Suppressor macrophage treated with lipopolysaccharide for 4 hours (primary cell): ENCODE measurements around the gene ATF5.
"Not testable (repeated sequence)": the region's sequence is repeated elsewhere in the genome, so short reads cannot be mapped to it uniquely, and the experiment has no call there.

ENCODE experiments used
- DNase-seq: peaks from one replicate; pipeline ENCODE4 v3.0.0-alpha.2; 2020

Gene ATF5

DNA sequence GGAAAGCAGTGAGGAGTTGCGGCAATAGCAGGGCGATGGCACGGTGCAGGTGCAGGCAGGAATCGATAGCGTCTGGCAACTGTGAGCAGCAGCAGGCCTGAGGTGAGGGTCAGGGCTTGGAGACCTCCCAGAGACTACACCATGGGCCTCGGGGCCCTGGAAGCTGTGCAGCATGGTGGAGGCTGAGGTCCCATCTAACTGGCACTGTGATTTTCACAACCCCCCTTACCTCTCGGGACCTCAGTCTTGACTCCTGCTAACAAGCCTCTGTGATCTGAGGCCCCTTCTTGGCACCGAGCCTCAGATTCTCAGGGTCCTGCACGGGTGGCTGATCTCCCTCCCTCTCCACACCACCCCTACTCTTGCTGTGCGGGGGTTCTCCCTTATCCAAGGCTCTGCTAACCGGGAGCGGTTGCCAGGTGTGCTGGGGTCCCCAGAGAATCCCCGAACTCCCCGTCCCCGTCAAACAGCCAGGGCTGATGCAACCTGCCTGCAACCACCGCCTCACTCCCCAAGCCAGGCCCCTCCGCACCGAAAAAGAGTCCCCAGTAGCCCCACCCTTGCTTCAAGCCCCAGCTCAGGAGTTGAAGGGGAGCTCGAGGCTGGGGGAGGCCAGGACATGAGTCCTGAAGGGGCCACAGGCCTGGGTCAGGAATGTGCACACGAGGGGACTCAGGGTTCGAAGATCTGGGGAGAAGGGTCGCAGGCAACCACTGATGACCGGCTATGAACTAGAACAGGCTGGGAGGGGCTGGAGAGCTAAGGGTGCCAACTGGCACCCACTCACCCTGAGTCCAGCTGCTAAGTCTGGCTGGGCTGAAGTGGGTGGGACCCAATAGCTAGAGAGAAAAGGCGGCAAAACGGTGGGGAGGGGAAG is 4.8 kb upstream of the ATF5 start:
- no peak for DNase-seq

DNA sequence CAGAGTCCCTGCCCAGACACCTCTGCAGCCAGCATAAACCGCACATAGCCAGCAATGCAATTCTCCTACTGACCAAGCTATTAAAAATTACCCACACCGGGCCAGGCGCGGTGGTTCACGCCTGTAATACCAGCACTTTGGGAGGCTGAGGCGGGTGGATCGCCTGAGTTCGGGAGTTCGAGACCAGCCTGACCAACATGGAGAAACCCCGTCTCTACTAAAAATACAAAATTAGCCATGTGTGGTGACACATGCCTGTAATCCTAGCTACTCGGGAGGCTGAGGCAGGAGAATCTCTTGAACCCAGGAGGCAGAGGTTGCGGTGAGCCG is 4.2 kb upstream of the ATF5 start:
- DNase-seq = not testable (repeated sequence)

DNA sequence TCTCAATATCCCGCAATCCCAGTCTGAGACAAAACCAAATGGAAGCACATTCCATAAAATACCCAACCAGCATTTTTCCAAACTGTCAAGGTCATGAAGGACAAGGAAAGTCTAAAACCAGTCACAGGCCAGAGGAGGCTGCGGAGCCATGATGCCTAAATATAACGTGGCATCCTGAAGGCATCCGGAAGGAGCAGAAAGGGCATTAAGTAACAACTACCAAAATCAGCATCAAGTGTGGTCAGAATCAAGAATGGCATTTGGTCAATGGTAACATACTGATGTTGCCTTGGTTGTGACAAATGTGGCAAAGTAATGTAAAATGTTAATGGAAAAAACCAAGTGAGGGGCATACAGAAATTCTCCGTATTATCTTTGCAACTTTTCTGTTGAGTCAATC is 3.5 kb upstream of the ATF5 start:
- no peak for DNase-seq

DNA sequence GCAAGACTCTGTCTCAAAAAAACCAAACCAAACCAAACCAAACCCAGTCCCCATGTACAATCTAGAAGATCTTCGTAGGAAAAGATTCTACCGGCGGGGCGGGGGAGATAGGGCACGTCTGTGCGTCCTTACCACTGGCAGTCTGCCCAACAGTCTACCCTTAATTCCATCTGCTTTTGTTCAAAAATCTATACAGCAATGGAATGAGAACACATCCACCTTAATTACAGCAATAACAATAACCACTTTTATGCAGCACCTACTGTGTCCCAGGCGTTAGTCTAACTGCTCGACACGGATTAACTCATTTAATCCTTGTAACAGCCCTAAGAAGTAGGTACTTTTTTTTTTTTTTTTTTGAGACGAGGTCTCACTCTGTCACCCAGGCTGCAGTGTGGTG is 2.5 kb upstream of the ATF5 start:
- no peak for DNase-seq

DNA sequence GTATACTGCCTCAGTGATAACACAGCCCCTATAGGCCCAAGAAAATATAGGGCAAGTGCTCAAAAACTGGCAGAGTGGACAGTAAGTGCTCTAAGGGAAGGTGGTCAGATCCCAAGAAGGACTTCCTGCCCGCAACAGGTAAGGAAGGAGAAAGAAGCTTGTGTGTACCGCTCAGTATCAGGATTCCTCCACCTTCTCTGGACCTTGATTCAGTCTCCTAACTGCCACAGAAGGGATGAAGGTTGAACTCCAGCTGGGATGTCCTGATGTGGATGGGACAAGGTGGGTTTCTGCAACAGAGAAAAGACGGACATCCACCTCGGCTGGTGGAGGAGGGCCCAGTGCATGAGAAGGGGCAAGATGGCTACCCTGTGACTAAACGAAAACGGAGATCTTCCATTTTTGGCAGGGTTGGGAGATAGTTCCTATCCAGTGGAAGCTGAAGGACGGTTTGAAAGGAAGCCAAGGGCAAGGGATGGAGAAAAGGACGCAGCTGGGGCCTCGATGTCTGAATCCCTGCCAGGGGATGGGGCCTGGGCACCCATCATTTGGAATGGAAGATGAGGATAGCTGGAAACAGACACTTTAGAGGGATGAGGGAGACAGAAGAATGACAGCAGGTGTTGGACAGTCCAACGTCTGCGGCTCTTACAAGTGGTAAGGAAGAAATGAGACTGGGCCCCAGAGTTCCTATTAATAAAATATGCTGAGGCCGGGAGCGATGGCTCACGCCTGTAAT is 1.3 kb upstream of the ATF5 start:
- DNase-seq = no peak

DNA sequence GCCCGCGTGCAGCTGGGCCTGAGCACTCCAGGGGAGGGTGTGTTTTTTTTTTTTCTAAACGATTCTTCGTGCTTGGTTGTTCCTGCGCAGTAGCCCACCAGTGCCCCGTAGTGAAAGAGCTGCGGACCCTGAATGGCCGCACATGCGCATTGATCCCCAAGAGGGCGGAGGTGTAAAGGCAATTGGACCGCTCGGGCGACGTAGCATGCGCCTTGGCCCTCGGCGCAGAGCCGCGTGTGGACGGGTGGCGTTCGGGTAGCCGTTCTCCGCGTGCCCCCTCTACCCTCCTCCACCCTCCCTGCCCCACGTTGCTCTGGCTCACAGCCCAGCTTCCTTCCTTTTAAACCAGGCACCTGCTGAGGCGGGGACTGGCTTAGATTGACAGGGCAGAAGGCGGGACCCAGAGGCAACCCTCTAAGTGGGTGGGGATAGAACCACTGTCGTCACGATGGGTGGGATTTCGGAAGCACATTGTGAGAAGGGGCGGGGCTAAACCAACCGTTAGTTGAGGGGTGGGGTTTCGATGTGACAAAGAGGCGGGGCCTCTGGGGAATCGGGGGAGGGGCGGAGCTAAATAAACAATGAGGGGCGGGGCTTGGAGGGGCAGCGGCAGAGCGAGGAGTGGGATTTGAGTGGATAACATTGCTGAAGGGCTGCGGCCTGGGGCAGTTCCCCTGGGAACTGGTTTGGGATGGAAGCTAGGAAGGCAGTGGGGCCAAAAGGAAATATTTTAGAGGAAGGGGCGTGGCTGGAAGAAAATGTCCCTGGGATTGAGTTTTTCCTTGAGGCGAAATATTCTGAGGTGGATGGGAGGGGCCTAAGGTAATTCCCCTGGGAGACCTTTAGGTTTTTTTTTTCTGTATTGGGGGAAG is 842 bp downstream of the ATF5 start:
- peak; percentile 98 for DNase-seq

DNA sequence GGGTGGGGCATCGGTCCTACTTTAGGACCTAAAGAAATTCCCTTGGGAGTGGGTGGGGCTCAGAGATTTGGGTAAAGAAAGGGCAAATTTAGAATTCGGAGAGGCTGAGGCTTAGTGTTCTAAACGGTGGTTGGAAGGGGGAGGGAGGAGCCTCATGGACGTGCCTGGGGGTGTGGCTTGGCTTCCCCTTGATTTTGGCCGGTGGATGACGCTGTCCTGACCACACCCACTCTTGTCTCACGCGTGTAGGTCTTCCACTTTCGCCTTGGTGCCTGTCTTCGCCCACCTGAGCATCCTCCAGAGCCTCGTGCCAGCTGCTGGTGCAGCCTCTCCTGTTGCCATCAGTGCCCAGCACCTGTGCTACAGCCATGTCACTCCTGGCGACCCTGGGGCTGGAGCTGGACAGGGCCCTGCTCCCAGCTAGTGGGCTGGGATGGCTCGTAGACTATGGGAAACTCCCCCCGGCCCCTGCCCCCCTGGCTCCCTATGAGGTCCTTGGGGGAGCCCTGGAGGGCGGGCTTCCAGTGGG is 1.5 kb downstream of the ATF5 start:
- DNase-seq = peak; percentile 44

DNA sequence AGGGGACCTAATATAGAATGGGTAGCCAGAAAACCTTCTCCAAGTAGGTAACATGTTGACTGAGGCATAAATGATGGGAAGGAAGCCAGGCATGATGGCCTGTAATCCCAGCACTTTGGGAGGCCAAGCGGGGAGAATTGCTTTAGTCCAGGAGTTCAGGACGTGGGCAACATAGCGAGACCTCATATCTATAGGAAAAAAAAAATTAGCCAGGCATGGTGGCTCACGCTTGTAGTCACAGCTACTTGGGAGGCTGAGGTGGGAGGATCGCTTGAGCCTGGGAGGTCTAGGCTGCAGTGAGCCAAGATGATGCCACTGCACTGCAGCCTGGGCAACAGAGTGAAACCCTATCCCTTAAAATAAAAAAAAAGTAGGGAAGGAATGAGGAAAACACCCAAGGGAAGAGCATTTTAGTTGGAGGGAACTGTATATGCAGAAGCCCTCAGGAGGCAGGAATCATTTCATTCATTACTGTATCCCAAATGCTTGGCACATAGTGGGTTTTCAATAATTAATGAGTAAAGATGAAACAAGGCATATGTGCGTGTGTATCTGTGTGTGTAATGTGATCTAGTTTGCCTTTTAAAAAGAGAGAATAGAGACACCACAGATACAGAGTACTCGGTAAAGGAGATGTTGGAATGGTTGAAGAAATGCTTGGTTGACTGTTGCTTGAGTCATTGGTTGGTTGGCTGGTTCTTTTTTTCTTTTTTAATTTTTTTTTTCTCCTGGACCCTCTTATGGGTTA is 2.5 kb downstream of the ATF5 start:
- no peak for DNase-seq

DNA sequence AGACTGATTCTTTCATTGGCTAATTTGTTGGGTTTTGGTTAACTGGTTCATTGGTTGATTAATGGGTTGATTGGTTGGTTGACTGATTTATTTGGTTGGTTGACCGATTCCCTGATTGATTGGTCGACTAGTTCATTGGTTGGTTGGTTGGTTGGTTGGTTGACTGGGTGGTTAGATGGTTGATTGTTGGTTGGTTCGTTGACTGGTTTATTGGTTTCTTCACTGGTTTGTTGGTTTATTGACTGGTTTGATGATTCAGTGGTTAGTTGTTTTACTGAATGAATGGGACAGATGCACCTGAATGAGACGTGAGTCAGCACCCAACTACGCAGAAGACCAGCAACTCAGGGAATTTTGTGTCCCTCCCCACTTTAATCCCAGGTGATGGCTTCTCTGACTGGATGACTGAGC is 3.0 kb downstream of the ATF5 start:
- DNase-seq = no peak

DNA sequence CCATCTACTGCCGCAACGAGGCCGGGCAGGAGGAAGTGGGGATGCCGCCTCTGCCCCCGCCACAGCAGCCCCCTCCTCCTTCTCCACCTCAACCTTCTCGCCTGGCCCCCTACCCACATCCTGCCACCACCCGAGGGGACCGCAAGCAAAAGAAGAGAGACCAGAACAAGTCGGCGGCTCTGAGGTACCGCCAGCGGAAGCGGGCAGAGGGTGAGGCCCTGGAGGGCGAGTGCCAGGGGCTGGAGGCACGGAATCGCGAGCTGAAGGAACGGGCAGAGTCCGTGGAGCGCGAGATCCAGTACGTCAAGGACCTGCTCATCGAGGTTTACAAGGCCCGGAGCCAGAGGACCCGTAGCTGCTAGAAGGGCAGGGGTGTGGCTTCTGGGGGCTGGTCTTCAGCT is 3.7 kb downstream of the ATF5 start:
- DNase-seq = no peak

DNA sequence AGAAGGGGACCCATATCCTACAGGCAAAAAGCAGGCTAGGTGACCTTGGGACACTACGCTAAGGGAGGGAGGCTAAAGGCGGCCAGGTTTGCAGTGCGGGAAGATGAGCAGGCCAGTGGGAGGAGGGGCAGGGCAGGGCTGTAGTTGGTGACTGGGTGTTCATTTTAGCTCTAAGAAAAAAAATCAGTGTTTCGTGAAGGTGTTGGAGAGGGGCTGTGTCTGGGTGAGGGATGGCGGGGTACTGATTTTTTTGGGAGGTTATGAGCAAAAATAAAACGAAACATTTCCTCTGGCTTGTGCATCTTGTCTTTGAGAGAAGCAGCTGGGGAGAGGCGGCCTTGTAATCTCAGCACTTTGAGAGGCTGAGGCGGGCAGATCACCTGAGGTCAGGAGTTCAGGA is 4.6 kb downstream of the ATF5 start:
- DNase-seq = no peak

DNA sequence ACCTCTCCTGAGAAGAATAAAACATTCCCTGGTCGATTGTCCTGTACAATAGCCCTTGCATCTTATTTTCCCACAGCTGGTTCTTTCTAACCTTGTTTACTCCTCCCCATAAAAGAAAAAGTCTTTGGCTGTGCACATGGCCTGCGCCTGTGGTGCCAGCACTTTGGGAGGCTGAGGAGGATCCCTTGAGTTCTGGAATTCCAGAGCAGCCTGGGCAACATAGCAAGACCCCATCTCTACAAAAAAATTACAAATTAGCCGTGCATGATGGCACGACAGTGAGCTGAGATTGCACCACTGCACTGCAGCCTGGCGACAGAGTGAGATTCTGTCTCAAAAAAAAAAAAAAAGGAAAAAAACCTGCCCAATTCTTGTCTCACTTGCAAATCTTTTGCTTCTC is 7.5 kb downstream of the ATF5 start:
- DNase-seq = no peak

DNA sequence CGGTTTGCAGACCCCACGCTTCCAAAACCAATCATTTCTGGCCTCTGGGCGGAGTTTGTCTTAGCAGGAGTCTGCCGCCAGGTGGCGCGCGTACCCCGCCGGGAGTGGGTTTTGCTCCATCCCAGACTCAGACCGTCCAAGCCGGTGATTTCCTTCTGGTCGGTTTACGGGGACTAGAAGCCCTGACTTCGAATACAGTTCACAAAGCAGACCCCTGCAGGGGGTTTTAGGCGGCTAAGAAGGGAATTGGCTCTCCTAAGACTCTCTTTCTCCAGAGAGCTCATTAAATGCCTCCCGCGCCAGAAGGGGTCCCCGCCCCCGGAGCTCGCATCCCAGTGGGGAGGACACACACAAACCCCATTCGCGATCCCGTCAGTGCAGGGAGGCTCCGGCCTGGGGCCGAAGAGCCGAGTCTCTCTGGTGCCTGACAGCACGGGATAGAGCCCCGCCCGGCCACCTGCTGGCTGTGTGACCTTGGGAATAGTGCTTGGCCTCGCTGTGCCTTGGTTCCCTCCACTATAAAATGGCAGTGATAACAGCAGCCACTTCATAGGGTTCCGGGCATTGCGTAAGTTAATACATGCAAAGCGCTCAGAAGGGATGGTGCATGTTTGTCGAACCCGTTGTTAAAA is 8.9 kb downstream of the ATF5 start:
- peak; percentile 87 for DNase-seq

DNA sequence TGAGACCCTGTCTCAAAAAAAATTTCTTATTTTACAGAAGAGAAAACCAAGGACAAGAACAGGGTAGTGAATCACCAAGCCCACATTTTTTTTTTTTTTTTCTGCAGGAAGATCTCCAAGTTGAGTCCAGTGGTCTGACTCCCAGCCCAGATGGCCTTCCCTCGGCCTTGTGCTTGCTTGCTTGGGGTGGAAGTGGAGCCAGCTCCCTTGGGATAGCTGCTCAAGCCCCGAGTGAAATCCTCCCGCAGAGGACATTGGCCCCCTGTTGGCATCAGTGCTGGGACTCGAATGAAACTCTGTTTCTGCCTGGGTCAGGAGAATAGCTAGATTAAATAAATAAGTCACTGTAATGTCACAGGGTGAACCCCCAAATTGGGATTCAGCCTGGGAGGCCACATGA is 9.7 kb downstream of the ATF5 start:
- DNase-seq = no peak

DNA sequence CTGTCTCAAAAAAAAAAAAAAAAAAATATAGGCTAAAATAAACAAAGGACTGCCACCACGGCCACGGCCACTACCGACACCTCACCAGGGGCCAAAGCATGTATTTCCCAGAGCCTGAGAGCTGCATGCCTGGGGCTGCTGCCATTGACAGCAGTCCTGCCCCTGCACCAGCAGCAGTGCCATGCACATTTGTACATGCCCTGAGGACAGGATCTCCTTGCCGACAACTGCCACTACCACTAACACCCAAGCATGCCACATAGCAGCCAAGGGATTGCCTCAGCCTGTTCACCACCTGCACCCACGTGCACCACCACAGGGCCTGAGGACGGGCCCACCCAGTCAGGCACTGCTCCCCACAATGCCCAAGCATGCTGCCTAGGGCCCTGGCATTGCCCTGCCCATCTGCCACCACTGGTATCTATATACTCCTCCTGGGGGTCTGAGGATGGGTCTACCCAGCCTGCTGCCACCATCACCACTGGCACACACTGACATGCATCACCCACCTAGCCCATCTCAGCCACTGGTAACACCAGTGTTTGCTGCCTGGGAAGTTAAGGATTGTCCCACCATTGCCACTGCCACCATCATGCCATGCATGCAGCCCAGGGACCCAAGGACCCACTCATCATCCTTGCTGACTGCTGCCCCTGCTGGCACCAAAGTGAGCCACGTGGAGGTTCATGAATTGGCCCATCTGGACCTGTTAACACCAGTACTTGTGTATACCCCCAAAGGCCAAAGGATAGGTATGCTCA is 10.9 kb downstream of the ATF5 start:
- no peak for DNase-seq

DNA sequence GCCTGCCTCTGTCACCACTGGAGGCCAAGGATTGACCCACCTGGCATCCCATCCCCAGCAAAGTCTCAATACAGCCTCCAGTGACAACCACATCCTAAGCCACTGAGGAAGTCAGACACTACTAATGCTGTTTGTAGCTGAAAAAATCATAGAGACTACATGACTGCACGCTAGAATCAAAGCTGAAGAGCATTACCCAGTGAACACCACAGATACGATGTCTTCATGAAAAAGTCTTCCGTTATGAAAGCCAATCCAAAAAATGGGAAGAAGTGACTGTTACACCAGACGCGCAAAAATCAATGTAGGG is 11.4 kb downstream of the ATF5 start:
- DNase-seq = no peak

DNA sequence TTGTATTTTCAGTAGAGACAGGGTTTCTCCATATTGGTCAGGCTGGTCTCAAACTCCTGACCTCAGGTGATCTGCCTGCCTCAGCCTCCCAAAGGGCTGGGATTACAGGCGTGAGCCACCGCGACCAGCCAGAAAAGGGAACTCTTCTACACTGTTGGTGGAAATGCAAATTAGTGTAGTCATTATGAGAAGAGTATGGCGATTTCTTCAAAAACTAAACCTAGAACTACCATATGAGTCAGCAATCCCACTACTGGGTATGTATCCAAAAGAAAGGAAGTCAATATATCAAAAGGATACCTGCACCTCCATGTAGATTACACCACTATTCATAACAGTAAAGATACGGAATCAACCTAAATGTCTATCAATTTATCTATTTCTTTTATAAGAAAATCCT is 15.6 kb downstream of the ATF5 start:
- DNase-seq = peak; percentile 78

DNA sequence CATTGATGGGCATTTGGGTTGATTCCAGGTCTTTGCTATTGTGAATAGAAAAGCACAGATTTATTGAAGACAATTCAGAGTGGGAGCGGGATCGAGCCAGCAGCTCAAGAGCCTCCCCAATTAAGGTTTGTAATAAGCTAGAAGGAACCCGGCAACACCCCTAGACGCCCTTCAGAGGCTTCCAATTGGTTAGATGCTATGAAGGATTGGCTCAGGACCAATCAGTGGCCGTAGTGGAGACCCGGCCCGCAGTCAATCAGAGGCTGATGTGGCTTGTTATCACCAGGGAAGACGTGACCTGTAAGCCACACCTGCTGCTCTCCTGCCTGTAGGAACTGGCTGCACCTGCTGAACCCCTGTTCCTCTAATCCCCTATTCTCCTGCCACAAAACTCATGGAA is 17.4 kb downstream of the ATF5 start:
- no peak for DNase-seq

DNA sequence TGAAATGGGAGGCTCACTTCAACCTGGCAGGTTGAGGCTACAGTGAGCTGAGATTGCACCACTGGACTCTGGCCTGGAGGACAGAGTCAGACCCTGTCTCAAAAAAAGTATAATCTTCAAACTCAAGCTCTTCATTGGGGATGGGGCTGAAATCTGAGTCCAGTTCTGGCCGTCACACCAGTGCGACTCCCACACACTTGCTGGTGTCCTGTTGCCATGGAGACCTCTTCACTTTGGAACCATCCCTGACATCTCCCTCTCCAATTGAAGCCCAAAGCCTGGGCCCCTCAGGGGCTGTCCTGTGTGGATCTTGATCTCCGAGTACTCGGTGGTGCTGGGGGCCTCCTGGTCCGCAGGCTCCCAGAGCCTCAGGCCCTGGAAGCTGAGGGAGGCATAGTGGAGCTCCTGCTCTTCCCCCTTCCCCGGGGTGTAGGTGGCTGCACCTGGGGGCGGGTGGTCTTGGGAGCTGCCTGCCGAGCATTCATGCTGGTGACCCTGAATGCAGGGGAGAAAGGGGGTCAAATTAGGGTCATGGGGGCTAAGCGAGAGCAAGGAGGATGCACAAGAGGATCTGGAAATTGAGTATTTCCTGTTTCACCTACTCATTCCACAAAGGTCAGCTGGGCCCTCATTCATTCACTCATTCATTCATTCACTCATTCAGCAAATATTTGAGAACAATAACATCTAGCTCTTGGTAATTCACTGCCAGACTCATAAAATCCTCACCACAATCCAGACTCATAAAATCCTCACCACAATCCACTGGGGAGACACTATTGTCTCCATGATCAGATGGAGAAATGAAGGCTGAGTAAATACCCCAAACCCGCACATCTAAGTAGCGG is 21.0 kb downstream of the ATF5 start:
- DNase-seq = no peak

DNA sequence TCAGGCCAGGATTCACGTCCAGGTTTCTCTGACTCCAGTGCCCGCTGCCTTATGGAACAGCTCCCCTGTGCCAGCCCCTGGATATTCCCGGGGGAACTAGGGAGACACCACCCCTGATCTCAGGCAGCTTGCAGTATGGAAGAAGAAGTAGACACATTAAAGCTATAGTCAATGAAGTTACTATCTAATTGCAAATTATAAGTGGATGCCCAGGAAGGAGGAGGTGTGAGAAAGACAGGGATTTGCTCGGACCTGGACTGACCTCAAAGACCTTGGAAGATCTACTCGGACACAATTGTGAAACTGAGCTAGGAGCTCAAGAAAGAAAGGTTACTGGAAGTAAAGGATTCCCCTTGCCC is 21.6 kb downstream of the ATF5 start:
- no peak for DNase-seq
